ENCODE results near the gene ZNF184.

ZNF184 gene

GRCh38 chr6:27478141-27478705 lies 5.3 kb upstream of the ZNF184 start:
- peak overlapping the region; percentile 96 to 97 for H3K27ac ChIP-seq
- H3K9me3 ChIP-seq: no peaks in the 10 kb centered on the region
- no peaks in the 10 kb centered on the region for H3K27me3 ChIP-seq
- intact Hi-C loops (cut with DNase I; ENCODE audit: low total_unique reads): loop anchor here (2.0 to 10.0 kb wide), 3 partner anchors 345 to 943 kb away; partner anchors contain the start of gene HMGN4
- H3K36me3 ChIP-seq: no peaks in the 10 kb centered on the region
- no peak for DNase-seq
- TF ChIP-seq, protein P1, sequence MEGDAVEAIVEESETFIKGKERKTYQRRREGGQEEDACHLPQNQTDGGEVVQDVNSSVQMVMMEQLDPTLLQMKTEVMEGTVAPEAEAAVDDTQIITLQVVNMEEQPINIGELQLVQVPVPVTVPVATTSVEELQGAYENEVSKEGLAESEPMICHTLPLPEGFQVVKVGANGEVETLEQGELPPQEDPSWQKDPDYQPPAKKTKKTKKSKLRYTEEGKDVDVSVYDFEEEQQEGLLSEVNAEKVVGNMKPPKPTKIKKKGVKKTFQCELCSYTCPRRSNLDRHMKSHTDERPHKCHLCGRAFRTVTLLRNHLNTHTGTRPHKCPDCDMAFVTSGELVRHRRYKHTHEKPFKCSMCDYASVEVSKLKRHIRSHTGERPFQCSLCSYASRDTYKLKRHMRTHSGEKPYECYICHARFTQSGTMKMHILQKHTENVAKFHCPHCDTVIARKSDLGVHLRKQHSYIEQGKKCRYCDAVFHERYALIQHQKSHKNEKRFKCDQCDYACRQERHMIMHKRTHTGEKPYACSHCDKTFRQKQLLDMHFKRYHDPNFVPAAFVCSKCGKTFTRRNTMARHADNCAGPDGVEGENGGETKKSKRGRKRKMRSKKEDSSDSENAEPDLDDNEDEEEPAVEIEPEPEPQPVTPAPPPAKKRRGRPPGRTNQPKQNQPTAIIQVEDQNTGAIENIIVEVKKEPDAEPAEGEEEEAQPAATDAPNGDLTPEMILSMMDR (IDR thresholded peaks at IDR 0.05): no peak
- peak overlapping the region; percentile 69 to 76 for H3K4me3 ChIP-seq
- H3K4me1 ChIP-seq: peaks cover 0 to 14% (median 9%) of the 10 kb centered on the region in 4 donors

DNA sequence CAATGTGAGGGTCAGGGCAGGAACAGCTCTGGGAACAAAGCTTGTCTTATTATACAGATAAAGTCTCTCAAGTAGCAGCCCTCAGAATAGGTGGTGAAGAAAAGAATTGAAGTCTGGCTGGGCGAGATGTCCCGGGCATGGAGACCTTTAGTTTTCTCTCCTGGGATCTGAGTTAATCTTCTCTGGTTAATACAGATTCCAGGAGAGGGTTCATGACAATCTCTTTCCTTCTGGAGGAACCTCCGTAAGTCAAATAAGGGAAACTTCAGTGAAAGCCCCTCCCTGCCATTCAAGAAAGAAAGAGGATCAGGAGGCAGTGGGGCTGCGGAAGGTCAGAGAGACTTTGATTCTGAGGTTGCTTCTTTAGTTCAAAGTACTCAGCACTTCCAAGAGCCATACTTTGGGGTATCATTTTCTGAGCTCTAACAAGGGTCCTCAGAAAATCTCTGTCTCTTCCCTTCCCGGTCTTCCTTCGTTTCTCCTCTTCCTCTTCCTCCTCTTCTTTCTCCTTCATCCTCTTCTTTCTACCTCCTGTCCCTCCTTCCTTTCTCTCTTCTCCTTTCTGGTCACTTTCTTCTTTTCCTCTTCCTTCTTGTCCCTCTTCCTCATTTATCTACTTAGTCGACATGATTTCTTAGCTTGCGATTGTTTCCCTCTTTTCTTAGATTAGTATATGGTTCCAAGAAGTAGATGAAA lies 4.6 kb upstream of the ZNF184 start:
- Histone ChIP-seq H3K9me3 (no peaks in the 10 kb centered on the region), H3K4me1 (peaks cover 0 to 14% (median 9%) of the 10 kb centered on the region in 4 donors), H3K27me3 (no peaks in the 10 kb centered on the region), H3K4me3 (peak overlapping the region; percentile 69 to 76), H3K36me3 (no peaks in the 10 kb centered on the region), H3K27ac (peak overlapping the region; percentile 96 to 97)
- intact Hi-C loops (cut with DNase I; ENCODE audit: low total_unique reads): loop anchor here (2.0 to 10.0 kb wide), 3 partner anchors 345 to 943 kb away; partner anchors contain the start of gene HMGN4
- TF ChIP-seq, protein P1 (IDR thresholded peaks at IDR 0.05): no peak
- DNase-seq: no peak

DNA sequence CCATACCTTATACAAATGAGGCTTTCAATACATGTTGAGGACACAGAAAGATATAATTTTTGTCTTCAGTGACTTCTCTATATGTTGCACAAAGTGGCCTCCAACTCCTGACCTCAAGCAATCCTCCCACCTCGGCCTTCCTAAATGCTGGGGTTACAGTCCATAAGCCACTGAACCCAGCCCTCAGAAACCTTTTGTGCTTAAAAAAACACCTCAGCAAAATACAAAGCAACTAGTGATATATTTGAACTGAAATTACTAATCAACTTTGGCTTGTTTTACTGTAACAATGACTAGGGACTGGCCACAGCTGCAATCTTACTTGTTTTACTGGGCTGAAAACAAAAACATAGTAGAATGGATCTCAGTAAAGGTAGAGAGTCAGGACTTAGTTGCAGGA lies 3.2 kb upstream of the ZNF184 start:
- H3K27me3 ChIP-seq: no peaks in the 10 kb centered on the region
- H3K4me1 ChIP-seq: peaks cover 0 to 24% (median 19%) of the 10 kb centered on the region in 4 donors
- H3K9me3 ChIP-seq: no peaks in the 10 kb centered on the region
- H3K36me3 ChIP-seq: no peaks in the 10 kb centered on the region
- TF ChIP-seq, protein P1 (IDR thresholded peaks at IDR 0.05): no peak
- H3K27ac ChIP-seq: no peak overlapping the region
- DNase-seq: no peak
- intact Hi-C loops (cut with DNase I; ENCODE audit: low total_unique reads): loop anchor here (10.0 kb wide), 2 partner anchors 419 to 941 kb away; partner anchors contain the start of gene HMGN4
- H3K4me3 ChIP-seq: no peak overlapping the region

DNA sequence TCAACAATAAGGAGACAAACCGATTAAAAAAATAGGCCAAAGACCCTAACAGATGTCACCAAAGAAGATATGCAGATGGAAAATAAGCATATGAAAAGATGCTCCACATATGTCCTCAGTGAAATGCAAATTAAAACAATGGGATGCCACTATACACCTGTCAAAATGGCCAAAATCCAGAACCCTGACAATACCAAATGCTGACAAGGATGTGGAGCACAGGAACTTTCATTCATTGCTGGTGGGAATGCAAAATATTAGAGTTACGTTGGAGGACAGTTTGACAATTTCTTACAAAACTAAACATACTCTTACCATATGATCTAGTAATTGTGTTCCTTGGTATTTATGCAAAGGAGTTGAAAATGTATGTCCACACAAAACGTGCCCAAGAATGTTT lies 1.8 kb upstream of the ZNF184 start:
- intact Hi-C loops (cut with DNase I; ENCODE audit: low total_unique reads): loop anchor here (10.0 kb wide), 2 partner anchors 420 to 940 kb away; partner anchors contain the start of gene HMGN4
- Histone ChIP-seq H3K4me3 (no peak overlapping the region), H3K9me3 (no peaks in the 10 kb centered on the region), H3K4me1 (peaks cover 0 to 33% (median 21%) of the 10 kb centered on the region in 4 donors), H3K27ac (no peak overlapping the region), H3K27me3 (no peaks in the 10 kb centered on the region), H3K36me3 (no peaks in the 10 kb centered on the region)
- TF ChIP-seq, protein P1 (IDR thresholded peaks at IDR 0.05): no peak
- no peak for DNase-seq

- H3K4me1 ChIP-seq: peaks cover 0 to 33% (median 21%) of the 10 kb centered on the region in 4 donors
- H3K27me3 ChIP-seq: no peaks in the 10 kb centered on the region
- intact Hi-C loops (cut with DNase I; ENCODE audit: low total_unique reads): loop anchor here (10.0 kb wide), 2 partner anchors 421 to 939 kb away; partner anchors contain the start of gene HMGN4
- H3K27ac ChIP-seq: no peak overlapping the region
- no peaks in the 10 kb centered on the region for H3K36me3 ChIP-seq
- no peak overlapping the region for H3K4me3 ChIP-seq
- TF ChIP-seq, protein P1 (IDR thresholded peaks at IDR 0.05): no peak
- no peak for DNase-seq
- H3K9me3 ChIP-seq: no peaks in the 10 kb centered on the region
These were observed 1.2 kb upstream of the ZNF184 start for GRCh38 chr6:27474172-27474465.

Measured in tibial artery (tissue), 4 donors.